ENCODE data around the gene NOC2L. TPM values are rescaled to one million over a fixed set of nuclear protein-coding genes. Genes with fewer than 3 reads are reported as not detected.
"Not testable (repeated sequence)": the region's sequence is repeated elsewhere in the genome, so short reads cannot be mapped to it uniquely, and the experiment has no call there.

The NOC2L gene
- total RNA-seq, 2 donors from 2014 or later: 66.3 to 112 TPM

GRCh38 chr1:960363-961131 lies 1.5 kb upstream of the NOC2L start, which contains the start of gene KLHL17:
Gene KLHL17, plus strand, starts transcription at chr1:960584. Its CDS starts 110 bp downstream, at chr1:960694.
- peaks cover 6 to 27% of the 10 kb centered on the region in 2 donors for H3K36me3 Mint-ChIP-seq
- no peaks in the 10 kb centered on the region for H3K9me3 Mint-ChIP-seq
- ATAC-seq (peak; percentile 45 to 74), DNase-seq (ENCODE audit: low spot score in 2 of 2) (peak in 1 of 2 donors; percentile 89)
- H3K27ac Mint-ChIP-seq: peak within 1 kb of the TSS in 1 of 2 donors; percentile 53

- H3K36me3 Mint-ChIP-seq: peaks cover 12 to 34% of the 10 kb centered on the region in 2 donors
- DNase-seq (ENCODE audit: low spot score in 2 of 2): no peak
- peak overlapping the region in 1 of 2 donors; percentile 53 for H3K27ac Mint-ChIP-seq
- no peaks in the 10 kb centered on the region for H3K9me3 Mint-ChIP-seq
- ATAC-seq: peak; percentile 11 to 26
Measured at GRCh38 chr1:959731-960362, 791 bp upstream of the NOC2L start.

GRCh38 chr1:956636-957035 lies 2.4 kb downstream of the NOC2L start:
- Mint-ChIP-seq H3K36me3 (peaks cover 12 to 44% of the 10 kb centered on the region in 2 donors), H3K9me3 (no peaks in the 10 kb centered on the region), H3K27ac (peak overlapping the region in 1 of 2 donors; percentile 91)
- no peak for ATAC-seq
- no peak for DNase-seq (ENCODE audit: low spot score in 2 of 2)

GRCh38 chr1:955474-955873 lies 3.6 kb downstream of the NOC2L start:
- Mint-ChIP-seq H3K9me3 (no peaks in the 10 kb centered on the region), H3K36me3 (peaks cover 16 to 49% of the 10 kb centered on the region in 2 donors), H3K27ac (no peak overlapping the region)
- DNase-seq (ENCODE audit: low spot score in 2 of 2) (no peak), ATAC-seq (no peak)

GRCh38 chr1:954927-955326 lies 4.1 kb downstream of the NOC2L start:
- DNase-seq (ENCODE audit: low spot score in 2 of 2) (no peak), ATAC-seq (no peak)
- Mint-ChIP-seq H3K36me3 (peaks cover 21 to 54% of the 10 kb centered on the region in 2 donors), H3K27ac (no peak overlapping the region), H3K9me3 (no peaks in the 10 kb centered on the region)

GRCh38 chr1:953524-954320 lies 5.3 kb downstream of the NOC2L start:
- no peak overlapping the region for H3K27ac Mint-ChIP-seq
- DNase-seq (ENCODE audit: low spot score in 2 of 2) (no peak), ATAC-seq (no peak)
- no peaks in the 10 kb centered on the region for H3K9me3 Mint-ChIP-seq
- H3K36me3 Mint-ChIP-seq: peaks cover 29 to 58% of the 10 kb centered on the region in 2 donors

GRCh38 chr1:952603-953002 lies 6.5 kb downstream of the NOC2L start:
- Mint-ChIP-seq H3K27ac (no peak overlapping the region), H3K36me3 (peaks cover 23 to 50% of the 10 kb centered on the region in 2 donors), H3K9me3 (no peaks in the 10 kb centered on the region)
- DNase-seq (ENCODE audit: low spot score in 2 of 2): no peak
- no peak for ATAC-seq

- H3K27ac Mint-ChIP-seq: no peak overlapping the region
- no peak for DNase-seq (ENCODE audit: low spot score in 2 of 2)
- peaks cover 23 to 46% of the 10 kb centered on the region in 2 donors for H3K36me3 Mint-ChIP-seq
- H3K9me3 Mint-ChIP-seq: no peaks in the 10 kb centered on the region
- ATAC-seq: no peak
Measured at GRCh38 chr1:952201-952600, 6.9 kb downstream of the NOC2L start.

GRCh38 chr1:951364-951763 lies 7.7 kb downstream of the NOC2L start:
- H3K9me3 Mint-ChIP-seq: no peaks in the 10 kb centered on the region
- no peak for DNase-seq (ENCODE audit: low spot score in 2 of 2)
- no peak for ATAC-seq
- H3K36me3 Mint-ChIP-seq: peaks cover 23 to 41% of the 10 kb centered on the region in 2 donors
- H3K27ac Mint-ChIP-seq: peak overlapping the region in 1 of 2 donors; percentile 9

GRCh38 chr1:950881-951280 lies 8.2 kb downstream of the NOC2L start:
- DNase-seq (ENCODE audit: low spot score in 2 of 2): no peak
- no peak for ATAC-seq
- H3K9me3 Mint-ChIP-seq: no peaks in the 10 kb centered on the region
- peaks cover 23 to 39% of the 10 kb centered on the region in 2 donors for H3K36me3 Mint-ChIP-seq
- H3K27ac Mint-ChIP-seq: no peak overlapping the region

- Mint-ChIP-seq H3K9me3 (no peaks in the 10 kb centered on the region), H3K27ac (no peak overlapping the region), H3K36me3 (peaks cover 21 to 33% of the 10 kb centered on the region in 2 donors)
- DNase-seq (ENCODE audit: low spot score in 2 of 2): no peak
- ATAC-seq: no peak
Measured at GRCh38 chr1:950268-950667, 8.8 kb downstream of the NOC2L start.

GRCh38 chr1:947958-948357 lies 11.1 kb downstream of the NOC2L start:
- peaks cover 19 to 27% of the 10 kb centered on the region in 2 donors for H3K36me3 Mint-ChIP-seq
- H3K27ac Mint-ChIP-seq: no peak overlapping the region
- DNase-seq (ENCODE audit: low spot score in 2 of 2) (no peak), ATAC-seq (no peak)
- no peaks in the 10 kb centered on the region for H3K9me3 Mint-ChIP-seq

GRCh38 chr1:946811-947210 lies 12.2 kb downstream of the NOC2L start:
- H3K27ac Mint-ChIP-seq; ATAC-seq; H3K9me3 Mint-ChIP-seq; DNase-seq (ENCODE audit: low spot score in 2 of 2): not testable (repeated sequence)
- H3K36me3 Mint-ChIP-seq: peaks cover 18 to 27% of the 10 kb centered on the region in 2 donors

GRCh38 chr1:945688-946556 lies 13.1 kb downstream of the NOC2L start:
- peaks cover 18 to 27% of the 10 kb centered on the region in 2 donors for H3K36me3 Mint-ChIP-seq
- ATAC-seq (no peak), DNase-seq (ENCODE audit: low spot score in 2 of 2) (no peak)
- H3K27ac Mint-ChIP-seq: no peak overlapping the region
- no peaks in the 10 kb centered on the region for H3K9me3 Mint-ChIP-seq

- H3K27ac Mint-ChIP-seq: no peak overlapping the region
- no peak for ATAC-seq
- no peak for DNase-seq (ENCODE audit: low spot score in 2 of 2)
- H3K9me3 Mint-ChIP-seq: no peaks in the 10 kb centered on the region
- peaks cover 6 to 15% of the 10 kb centered on the region in 2 donors for H3K36me3 Mint-ChIP-seq
Measured at GRCh38 chr1:944341-945325, 14.4 kb downstream of the NOC2L start.

Measured in activated naive CD4-positive, alpha-beta T cell treated with anti-CD3 and anti-CD28 coated beads, Interleukin-2, amount 50 U/mL, for 72 hours (primary cell).